NCI-H2029 treated with DMSO at 0.1 percent for 48 hours (cell line): ENCODE data around the gene CPVL.

Experiments used
- DNase-seq: peaks from one replicate; lab custom pipeline; 2025; lab: John Stamatoyannopoulos, UW

Gene CPVL

GRCh38 chr7:29090836-29091601 is 55.3 kb downstream of the CPVL start:
- DNase-seq = no peak

DNA sequence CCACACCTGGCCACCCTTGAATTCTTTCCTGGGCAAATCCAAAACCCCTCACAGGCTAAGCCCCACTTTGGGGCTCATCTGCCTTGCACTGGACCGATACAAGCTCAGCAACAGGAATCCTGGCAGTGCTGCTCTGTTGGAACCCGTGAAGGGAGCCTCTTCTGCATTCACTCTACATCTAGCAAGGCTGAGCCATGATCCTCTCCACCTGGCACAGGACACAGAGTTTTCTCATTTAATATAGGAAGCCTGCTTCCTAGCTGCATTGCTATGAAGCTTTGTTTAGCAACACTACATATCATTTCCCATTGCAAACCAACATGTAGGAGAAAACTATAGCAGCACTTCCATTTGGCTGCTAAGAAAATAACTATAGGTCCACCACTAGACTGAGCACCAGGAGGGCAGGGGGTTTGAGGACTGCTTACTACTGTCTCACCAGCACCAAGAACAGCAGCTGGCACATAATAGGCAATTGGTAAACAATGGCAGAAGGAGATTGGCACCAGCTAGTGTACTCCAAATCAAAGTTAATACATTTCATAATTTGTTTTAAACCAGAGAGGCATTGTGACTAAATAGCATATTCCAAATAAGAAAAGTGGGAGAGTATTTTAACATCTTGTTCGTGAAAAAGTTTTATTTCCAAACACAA is 56.1 kb downstream of the CPVL start:
- DNase-seq = peak; percentile 11

DNA sequence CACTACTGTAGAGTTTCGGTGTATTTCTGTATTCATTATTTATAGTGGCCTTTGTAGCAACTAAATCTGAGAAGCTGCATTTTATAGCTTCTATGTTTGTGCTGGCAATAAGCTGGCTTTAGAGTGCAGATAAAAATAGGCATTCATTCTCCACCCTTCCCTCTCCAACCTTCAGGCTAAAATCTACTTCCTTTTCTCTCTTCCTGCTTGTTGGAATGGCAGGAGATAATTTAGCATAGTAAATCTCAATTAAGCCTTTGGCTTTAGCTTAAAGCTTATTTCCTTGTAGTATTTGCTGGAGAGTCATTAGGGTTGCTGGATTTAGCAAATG is 58.5 kb downstream of the CPVL start:
- peak; percentile 57 for DNase-seq

- peak; percentile 94 for DNase-seq
Measured at GRCh38 chr7:29086545-29086944, 59.8 kb downstream of the CPVL start.

DNA sequence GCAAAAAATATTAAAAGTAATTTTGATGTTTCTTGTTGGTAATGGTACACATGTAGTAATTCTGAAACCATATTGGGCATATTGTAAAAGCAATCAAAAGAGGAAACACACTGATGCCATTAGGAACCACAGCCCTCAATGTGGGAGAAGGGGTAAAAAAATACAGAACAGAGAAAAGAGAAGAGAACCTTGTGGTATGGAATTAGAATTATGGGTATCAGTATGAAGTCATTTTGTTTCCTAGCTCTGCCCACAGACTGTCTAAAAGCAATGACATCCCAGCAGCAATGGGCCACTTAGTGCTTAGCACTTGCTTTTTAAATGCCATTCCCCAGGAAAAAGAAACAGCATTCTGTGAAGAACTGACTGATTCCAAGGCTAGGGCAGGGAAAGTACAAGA is 61.5 kb downstream of the CPVL start:
- DNase-seq = no peak

DNA sequence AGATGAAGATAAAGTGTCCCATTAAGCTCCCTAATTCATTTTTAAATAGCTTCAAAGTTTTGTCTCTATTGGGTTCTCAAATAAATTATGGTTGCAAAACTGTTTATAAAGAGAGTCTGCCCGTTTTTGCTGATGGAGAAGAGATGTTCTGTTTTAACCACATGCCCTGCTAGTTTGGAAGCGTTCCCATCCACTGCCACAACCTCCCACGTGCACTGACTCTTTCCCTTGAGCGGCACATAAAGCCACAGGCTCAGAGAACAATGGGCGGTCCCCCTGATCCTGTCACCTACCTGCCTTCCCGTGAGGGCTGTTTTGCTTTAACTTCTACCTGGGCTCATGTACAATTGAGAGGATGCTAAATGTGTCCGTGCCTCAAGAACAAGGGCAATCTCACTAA is 65.5 kb downstream of the CPVL start:
- no peak for DNase-seq

GRCh38 chr7:29078311-29079260 is 67.8 kb downstream of the CPVL start:
- no peak for DNase-seq

GRCh38 chr7:29077854-29078253 is 68.5 kb downstream of the CPVL start:
- no peak for DNase-seq

GRCh38 chr7:29077176-29077575 is 69.2 kb downstream of the CPVL start:
- no peak for DNase-seq

DNA sequence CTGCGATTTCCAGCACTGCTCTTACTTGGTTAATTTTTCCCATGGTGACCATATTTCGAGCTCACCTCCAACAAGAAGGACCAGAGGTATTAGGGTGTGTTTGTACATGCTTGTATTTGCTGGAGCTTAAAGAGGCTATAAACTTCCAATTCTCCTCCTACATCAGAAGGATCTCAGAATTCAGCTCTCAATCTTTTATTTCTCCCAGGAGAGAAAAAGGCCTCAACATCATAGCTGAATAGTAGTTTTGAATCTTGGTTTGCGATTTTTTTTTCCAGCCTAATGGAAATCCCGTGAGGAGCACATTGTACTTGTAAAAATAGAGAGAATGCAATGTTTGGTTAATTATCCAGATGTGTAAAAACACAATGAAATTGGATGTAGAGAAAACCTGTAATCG is 69.7 kb downstream of the CPVL start:
- no peak for DNase-seq

- DNase-seq = no peak
Measured at GRCh38 chr7:29075606-29076005, 70.7 kb downstream of the CPVL start.

DNA sequence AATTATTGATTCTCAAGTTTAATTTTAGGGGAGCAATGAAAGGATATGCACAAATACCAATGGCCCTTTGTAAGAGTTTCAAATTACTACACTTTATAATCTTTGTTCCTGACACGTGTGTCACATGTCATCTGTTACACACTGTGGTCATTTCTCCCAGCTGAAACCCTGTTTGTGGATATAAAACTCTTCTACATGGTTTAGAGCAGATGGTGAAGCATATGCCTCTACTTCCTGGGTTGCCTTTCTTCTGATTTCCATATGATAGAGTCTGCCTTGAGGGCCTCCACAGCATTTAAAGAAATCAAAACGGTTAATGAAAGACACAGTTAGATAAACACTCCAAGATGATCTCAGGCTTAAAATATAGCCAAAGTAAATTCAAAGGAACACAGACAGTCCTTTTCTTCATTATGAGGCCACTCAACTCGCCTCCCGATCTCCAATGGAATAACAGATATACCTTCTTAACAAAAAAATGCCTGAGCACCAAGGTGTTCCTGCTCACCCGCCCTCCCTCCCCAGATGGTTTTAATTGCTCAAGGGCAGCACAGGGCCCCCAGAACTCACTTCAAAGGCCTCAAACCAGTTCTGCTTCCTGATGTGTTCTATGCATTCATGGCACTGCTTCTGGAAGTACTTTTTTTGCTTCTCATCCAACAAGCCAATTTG is 75.0 kb downstream of the CPVL start:
- no peak for DNase-seq

DNA sequence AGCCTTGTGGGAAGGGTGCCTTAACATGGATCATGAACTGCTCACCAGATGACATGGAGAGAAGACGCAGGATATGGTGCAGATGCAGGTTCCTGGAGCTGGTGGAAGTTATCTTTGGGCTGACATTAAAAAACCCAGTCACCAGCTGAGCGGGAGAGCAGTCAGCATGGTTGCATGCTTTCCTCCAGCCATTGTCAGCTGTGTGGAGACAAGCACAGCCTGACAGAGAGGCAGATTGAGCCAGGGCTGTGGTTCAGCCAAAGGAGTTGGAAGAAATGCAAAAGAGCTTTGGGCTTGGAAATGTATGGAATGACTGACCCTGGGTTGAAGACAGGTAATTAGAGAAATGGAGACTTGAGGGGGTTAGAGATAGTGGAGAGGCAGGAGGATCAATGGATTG is 79.7 kb downstream of the CPVL start:
- DNase-seq = no peak

DNA sequence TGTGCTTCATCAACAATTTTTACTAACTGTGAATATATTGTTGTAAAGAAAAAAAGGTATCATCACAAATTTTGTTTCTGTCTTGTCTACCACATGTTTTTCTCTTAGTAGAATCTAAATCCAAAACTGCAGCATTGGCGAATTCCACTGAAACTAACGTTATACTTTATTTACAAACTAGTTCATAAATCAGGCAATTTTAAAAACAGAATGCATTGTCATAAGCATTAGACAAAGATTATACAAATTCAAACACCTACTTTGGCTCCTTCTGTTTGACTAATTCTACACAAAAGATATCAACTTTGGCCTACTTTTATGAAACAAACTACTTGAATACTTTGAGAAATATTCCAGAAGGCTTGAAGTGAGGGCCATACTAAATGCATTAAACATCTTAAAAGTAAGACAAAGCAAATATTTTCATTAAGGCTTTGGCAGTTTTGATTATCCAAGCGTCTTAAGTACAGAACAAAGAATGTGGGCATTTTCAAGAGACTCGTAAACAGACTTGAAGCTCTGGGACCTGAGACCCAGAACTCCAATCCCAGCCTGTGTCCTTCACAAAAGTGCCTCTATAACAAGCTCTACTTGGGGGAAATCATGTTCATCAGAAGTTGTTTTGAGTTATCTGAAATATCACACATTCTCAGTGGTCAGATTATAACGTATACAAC is 81.0 kb downstream of the CPVL start:
- DNase-seq = no peak

GRCh38 chr7:29063872-29064271 is 82.5 kb downstream of the CPVL start:
- no peak for DNase-seq

GRCh38 chr7:29063236-29063635 is 83.1 kb downstream of the CPVL start:
- no peak for DNase-seq

DNA sequence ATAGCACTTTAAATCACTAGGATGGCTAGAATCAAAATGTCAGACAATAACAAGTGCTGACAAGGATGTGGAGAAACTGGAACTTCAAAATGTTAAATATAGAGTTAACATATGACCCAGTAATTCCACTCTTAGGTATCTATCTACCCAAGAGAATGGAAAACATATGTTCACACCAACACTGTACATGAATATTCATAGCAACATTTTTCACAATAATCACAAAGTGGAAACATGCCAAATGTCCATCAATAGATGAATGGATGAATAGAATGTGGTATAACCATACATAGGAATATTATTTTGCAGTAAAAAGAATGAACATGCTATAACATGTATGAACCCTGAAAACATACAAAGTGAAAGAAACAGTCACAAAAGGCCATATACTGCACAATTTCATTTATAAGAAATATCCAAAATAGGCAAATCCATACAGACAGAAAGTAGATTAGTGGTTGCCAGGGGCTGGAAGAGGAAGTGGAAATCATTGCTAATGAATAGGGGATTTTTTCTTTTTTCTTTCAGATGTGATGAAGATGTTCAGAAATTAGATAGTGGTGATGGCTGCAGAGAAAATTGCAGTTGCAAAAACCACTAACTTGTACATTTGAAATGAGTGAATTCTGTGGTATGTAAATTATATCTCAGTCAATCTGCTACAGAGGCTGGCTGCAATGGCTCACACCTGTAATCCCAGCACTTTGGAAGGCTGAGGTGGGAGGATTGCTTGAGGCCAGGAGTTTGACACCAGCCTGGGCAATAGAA is 93.0 kb downstream of the CPVL start:
- no peak for DNase-seq

DNA sequence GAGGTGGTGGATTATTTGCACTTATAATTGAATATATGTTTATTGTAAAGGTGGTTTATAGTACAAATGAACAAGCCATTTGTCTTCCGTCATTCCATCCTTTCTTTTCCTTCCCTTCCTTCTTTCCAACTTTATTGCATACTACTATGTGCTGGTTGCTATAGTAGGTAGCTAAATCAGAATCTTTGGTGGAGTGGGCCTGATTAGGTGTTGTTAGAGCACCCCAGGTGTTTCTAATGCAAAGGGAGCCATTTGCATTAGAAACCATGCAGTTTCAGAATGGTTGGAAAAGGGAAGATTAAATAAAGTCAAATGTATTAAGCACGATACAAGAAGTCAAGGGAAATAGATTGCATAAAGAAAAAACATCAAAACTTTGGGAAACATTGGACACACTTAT is 99.4 kb downstream of the CPVL start:
- no peak for DNase-seq

DNA sequence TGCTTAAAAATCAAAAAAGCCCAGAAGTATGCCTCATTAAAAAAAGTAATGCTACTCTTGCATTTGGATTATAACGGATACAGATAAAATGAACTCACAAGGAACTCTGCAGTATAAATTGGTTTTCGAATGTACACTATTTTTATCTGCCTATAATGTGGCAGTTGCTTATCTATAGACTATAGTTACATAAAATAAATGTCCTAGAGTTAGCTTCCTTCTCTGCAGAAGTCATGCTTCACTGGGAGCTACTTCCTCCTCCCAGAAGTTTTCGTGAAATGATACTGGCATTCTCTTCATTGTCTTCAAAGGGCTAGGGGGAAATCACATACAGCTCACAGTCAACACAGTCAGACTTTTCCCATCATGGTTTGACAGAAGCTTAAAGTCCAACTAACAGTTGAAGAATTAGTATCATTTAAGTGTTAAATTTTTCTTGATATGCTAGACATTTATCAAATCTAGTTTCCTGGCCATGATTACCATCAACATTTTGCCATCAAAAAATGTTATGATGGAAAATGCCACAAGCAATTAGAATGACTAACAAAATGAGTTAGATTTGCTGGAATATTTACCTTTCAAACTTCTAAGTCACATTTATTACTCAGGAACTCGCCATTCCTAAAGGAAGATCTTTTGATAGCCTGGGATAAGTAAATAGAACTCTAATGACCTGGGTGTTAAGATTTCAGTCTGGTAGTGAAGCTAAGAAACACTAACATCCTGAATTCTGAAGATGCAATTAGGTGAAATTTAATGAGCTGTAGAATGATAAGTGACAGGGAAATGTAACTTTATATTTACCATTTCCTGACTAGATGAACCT is 100.9 kb downstream of the CPVL start:
- DNase-seq = no peak

DNA sequence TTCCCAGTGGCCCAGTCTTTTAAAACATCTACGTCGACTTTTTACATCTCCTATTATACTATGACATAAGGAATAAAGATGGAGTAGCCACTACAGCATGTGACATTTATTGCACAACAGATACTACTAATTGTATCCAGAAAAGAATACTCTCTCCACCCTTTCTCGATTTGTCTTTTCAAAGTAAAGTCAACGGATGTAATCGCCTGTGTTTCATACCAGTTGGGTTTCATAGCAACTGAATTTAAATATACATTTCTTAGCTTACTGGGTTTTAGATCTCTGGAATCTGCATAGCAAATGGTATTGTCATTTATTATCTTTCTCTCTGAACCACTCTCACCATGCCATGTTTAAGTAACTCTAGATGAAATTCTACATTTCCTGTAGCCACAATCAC is 101.8 kb downstream of the CPVL start:
- no peak for DNase-seq
